GM21515 (cell line): ENCODE results near the gene ALOX12.
A peak's percentile ranks its signal among the peaks of the same experiment; 100 is the strongest.

Experiments used
- ATAC-seq: cut with Tn5 transposase; IDR thresholded peaks from one replicate; pipeline ENCODE4 v1.9.1; 2021; ENCODE audit not compliant: unreplicated experiment

The ALOX12 gene

DNA sequence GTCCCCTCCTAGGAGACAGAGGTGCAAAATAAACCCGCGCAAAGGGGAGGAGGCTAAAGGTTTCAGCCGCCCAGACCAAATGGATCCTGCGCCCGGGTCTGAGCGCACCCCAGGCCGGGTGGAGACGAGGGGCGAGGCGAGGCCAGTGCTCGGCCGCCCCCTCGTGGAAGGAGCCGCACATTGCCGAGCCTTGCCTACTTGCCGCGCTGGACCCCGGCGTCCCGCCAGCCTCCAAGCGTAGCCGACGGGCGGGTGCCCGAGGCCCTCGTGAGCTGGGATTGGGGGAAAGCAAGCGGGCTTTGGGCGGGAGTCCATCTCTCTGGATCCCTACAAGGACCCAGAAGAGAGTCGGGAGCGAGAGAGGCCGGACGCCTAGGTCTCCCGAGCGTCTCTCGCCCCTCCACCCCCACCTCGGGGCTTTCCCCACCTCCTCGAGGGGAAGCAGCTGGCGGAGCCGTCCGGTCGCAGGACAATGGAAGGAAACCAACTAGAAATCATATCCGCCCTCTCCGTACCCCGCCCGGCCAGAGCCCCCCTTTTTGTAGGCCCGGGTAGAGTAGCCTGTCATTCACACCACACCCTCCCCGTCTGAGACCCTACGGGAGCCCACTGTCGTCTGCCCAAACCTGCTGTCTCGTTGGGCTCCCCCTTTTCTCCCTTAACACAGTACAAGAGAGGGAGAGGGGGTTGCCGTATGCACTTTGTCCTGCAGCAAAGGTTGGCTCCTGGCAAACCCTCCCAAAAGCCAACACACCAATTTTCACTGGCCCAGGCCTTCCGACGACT is 26.3 kb downstream of the ALOX12 start:
- peak; percentile 53 for ATAC-seq

DNA sequence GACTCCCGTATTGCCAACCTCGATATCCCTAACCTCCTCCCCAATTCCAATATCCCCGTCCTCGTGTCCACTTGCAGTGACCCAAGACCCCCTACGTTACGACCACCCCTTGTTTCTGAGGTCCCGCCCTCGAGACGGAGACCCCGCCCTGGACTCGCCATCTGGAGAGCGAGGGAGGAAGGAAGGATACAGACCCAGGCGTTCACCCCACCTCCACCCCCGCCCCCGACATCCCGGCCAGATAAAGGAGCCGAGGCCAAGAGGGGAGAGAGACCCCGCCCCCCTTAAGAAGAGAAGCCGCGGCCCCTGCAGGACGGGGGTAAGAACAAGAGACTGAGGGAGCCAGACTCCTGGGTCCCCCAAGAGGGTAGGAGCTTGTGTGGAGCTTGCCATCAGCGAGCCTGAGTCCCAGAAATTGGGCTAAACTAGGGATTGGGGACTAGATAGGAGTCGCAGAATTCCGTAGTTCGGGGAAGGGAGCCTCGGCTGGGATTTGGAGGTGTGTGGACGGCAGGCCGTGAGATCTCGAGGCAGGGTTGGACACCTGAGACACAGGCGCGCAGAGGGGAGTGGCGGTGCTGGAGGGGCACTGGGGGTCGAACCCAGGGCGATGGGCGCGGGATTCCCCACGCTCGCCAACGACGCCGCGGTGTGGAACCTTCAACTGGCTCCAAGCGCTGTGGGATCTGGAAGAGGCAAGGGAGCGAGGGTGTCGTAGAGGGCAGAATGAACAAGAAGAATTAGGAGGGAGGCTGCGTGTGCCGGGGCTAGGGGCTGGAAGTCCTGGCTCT is 27.1 kb downstream of the ALOX12 start, which contains the start of gene BCL6B:
BCL6B (plus strand) TSS at position 270 of the 791 bp plus-strand sequence. CDS start 622 bp downstream, outside the sequence.
- ATAC-seq, result no peak

DNA sequence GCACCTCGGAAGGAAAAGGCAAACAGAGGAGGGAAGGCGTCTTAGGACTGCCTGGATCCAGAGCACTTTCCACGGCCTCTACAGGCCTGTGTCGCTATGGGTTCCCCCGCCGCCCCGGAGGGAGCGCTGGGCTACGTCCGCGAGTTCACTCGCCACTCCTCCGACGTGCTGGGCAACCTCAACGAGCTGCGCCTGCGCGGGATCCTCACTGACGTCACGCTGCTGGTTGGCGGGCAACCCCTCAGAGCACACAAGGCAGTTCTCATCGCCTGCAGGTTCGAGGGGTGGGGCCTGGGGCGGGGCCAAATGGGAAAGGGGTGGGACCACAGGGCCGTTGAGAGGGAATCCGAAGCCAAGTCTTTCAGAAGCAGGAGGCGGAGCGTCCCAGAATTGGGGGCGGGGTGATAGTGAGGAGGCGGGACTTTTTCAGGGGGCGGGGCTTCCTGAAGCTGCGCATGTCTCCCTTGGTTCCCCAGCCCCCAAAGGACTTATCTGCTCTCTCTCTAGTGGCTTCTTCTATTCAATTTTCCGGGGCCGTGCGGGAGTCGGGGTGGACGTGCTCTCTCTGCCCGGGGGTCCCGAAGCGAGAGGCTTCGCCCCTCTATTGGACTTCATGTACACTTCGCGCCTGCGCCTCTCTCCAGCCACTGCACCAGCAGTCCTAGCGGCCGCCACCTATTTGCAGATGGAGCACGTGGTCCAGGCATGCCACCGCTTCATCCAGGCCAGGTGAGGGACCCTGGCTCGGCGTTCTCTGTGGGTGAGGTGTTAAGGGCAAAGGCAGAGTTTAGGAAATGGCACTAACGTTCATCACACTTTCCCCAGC is 27.9 kb downstream of the ALOX12 start:
- ATAC-seq, result no peak

DNA sequence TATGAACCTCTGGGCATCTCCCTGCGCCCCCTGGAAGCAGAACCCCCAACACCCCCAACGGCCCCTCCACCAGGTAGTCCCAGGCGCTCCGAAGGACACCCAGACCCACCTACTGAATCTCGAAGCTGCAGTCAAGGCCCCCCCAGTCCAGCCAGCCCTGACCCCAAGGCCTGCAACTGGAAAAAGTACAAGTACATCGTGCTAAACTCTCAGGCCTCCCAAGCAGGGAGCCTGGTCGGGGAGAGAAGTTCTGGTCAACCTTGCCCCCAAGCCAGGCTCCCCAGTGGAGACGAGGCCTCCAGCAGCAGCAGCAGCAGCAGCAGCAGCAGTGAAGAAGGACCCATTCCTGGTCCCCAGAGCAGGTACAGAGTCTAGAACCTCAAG is 28.5 kb downstream of the ALOX12 start:
- ATAC-seq, result no peak

DNA sequence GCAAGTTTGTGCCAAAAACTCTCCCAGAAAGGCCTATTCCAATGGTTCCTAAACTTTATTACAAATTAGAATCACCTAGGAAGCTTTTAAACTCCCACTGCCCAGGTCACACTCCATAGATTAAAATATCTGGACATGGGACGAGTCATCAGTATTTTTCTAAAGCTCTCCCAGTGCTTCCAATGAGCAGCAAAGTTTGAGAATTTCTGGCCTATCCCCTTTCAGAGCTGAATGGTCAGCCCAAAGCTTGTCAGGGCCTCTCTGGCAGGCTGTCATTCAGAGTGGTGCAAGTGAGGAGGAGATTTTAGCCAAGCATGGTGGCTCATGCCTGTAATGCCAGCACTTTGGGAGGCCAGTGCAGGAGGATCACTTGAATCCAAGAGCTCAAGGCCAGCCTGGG is 29.4 kb downstream of the ALOX12 start:
- ATAC-seq, result no peak

DNA sequence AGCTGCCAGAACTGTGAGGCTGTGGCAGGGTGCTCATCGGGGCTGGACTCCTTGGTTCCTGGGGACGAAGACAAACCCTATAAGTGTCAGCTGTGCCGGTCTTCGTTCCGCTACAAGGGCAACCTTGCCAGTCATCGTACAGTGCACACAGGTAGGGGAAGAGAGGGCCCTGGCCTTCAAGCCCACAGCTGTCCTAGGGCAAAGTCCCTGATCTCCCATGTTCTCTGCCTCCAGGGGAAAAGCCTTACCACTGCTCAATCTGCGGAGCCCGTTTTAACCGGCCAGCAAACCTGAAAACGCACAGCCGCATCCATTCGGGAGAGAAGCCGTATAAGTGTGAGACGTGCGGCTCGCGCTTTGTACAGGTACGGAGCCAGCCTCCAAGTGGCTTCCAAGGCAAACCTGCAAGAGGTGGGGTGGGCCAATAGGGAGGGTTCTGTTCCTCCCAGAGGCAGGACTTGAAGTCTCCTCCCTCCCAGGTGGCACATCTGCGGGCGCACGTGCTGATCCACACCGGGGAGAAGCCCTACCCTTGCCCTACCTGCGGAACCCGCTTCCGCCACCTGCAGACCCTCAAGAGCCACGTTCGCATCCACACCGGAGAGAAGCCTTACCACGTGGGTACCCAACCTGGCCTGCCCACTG is 30.7 kb downstream of the ALOX12 start:
- ATAC-seq, result no peak

DNA sequence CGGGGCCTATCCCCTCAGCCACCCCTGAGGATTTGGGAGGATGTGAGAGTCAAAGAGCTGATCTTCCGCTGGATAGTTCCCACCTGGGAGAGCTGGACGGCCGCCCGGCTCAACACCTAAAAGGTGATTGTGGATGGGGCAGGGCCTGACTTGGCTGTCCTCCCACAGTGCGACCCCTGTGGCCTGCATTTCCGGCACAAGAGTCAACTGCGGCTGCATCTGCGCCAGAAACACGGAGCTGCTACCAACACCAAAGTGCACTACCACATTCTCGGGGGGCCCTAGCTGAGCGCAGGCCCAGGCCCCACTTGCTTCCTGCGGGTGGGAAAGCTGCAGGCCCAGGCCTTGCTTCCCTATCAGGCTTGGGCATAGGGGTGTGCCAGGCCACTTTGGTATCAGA is 31.5 kb downstream of the ALOX12 start:
- ATAC-seq, result no peak

DNA sequence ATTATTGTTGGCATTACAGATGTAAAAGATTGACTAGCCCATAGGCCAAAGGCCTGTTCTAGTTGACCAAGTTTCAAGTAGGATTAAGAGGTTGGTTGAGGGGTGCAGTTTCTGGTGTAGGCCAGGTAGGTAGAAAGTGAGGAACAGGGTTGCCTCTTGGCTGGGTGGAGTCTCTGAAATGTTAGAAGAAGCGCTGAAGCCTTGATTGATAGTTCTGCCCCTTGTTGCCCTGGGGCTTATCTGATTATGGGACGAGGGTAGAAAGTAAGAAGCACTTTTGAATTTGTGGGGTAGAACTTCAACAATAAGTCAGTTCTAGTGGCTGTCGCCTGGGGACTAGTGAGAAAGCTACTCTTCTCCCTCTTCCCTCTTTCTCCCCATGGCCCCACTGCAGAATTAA is 33.2 kb downstream of the ALOX12 start:
- no peak for ATAC-seq

DNA sequence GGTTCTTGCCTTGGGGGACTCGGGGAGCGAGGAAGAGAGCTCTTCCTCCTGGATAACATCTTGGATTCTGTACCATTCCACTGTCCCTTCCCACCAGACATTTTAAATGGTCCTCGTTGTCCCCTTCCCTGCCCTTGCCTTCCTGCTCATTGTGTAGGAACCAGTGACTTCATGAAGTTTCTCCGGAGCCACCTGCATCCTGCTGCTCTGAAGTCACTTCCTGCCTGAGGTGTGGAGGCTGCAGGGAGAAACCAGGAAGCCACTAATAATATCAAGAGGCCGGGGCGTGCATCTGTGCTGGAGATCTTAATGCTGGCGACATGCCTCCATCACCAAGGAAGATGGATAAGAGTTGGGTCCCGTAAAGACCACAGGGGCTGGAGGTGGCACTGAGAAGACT is 33.8 kb downstream of the ALOX12 start:
- no peak for ATAC-seq

DNA sequence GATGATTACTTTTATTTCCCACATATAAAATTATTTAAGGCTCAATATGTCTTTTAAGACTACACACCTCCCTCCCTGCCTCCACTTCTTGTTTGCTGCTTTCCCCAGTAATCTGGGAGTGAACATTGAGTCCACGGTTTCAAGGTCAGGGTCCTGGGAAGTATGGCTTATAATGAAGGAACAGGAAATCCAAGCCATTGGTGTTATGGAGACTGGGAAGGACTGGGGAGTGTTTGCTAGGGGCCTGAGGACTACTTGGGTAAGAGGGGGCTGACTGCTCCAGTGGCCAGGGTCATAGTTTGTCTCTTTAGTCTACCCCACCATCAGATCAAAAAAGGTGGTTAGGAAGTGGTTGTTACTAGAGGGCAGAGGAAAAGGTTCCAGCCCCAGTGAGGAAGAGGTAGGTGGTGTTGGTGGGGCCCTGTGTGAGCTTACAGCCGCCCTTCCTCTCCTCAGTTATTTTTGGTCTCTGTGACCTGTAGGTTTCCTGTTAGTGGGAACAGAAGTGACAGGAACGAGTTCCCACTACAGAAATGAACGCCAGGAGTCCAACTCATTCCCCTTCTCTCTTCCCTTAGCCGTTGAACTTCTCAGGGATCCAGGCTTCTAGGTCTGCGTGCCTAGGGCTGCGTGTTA is 39.2 kb downstream of the ALOX12 start:
- peak; percentile 8 for ATAC-seq

DNA sequence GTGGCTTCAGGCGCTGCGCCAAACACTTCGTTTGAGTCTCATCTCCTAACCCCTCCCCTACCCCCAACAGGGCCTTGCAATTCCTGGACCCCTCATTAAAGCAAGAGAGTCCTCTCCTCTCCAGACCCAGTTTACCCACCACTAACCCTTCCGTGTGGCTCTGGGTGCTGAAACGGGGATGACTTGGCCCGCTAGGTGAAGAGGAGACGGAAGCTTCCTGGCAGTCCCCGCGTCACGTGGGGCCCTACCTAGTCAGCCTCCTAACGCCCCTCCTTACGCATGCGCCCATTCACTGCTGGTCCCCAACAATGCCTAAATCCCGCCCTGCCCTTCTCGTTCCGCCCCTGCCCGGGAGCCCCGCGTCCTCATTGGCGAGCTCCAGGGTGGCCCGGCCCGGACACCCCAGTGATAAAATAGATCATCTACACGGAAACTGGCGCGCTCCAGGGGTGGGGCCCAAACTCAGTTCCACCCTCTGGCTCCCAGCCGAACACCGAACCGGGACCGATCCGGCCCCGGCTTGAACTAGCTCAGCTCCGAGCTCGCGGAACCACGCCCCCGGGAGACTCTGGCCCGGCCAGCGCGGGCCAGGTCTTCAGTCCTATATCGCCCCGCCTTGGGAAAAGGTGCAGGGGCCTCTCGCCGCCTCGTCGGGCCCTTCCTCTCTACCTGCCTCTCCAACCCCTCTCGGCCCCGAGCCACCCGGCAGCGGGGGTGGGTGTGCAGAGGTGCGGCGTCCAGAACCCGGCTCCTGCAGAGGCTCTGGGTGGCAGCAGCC is 39.9 kb downstream of the ALOX12 start, which contains the start of gene SLC16A13:
SLC16A13 (plus strand) TSS at position 425 of the 778 bp plus-strand sequence. CDS start 368 bp downstream, outside the sequence.
- ATAC-seq, result peak; percentile 83

DNA sequence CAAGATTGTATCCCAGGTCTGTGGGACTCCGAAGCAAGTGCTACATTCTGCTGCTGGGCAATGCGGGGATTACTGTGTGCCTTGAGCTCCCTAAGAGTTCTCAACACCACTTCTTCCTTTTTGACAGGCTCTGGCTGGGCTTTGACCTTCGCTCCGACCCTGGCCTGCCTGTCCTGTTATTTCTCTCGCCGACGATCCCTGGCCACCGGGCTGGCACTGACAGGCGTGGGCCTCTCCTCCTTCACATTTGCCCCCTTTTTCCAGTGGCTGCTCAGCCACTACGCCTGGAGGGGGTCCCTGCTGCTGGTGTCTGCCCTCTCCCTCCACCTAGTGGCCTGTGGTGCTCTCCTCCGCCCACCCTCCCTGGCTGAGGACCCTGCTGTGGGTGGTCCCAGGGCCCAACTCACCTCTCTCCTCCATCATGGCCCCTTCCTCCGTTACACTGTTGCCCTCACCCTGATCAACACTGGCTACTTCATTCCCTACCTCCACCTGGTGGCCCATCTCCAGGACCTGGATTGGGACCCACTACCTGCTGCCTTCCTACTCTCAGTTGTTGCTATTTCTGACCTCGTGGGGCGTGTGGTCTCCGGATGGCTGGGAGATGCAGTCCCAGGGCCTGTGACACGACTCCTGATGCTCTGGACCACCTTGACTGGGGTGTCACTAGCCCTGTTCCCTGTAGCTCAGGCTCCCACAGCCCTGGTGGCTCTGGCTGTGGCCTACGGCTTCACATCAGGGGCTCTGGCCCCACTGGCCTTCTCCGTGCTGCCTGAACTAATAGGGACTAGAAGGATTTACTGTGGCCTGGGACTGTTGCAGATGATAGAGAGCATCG is 42.4 kb downstream of the ALOX12 start:
- ATAC-seq, result no peak

DNA sequence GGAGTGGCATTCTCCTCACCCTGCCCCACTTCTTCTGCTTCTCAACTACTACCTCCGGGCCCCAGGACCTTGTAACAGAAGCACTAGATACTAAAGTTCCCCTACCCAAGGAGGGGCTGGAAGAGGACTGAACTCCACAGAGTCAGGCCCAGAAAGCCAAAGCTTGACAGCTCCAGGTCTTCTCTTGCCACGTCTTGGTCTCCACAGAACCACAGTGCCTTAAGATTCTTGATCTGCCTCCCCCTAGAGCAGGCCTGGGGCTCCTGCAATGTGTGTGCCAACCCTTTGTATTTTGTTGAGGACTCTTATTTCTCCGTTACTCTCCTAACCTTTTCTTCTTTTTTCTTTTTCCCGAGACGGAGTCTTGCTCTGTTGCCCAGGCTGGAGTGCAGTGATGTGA is 44.0 kb downstream of the ALOX12 start:
- ATAC-seq, result no peak

DNA sequence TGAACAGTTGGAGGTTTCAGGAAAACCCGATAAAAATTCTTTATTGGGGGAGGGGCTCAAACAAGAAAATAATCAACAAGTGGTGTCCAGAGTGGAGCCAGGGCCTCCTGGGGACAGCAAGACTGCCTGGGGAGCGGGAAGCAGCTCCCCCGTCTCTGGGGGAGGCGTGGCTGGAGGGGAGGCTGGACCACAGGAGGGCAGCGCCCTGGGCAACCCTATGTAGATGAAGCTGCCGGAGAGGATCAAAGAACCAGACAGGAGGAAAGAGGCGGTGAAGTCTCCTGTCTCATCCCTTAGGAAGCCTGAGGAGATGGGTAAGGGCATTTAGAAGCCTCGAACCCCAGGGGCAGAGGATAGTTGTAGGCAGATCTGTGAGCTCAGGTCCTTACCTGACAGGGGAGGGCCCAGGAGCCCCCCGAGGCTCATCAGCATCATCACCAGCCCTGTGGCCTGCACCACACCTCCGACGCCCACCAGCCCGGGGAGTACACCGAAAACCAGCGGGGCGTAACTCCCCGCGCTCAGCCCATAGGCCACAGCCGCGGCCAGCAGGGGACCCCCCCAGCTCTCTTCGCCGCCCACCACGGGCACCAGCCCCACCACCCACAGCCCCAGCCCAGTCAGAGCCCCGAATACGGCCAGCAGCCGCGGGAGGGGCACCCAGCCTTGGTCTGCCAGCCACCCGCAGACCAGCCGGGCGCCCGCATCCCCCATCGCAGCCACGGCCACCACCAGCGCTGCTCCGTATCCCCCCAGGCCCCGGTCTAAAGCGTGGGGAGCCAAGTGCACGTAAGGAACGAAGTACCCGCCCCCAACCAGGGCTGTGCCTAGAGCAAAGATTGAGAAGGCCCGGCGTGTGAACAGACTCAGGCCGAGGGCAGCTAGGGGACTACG is 46.0 kb downstream of the ALOX12 start:
- no peak for ATAC-seq

DNA sequence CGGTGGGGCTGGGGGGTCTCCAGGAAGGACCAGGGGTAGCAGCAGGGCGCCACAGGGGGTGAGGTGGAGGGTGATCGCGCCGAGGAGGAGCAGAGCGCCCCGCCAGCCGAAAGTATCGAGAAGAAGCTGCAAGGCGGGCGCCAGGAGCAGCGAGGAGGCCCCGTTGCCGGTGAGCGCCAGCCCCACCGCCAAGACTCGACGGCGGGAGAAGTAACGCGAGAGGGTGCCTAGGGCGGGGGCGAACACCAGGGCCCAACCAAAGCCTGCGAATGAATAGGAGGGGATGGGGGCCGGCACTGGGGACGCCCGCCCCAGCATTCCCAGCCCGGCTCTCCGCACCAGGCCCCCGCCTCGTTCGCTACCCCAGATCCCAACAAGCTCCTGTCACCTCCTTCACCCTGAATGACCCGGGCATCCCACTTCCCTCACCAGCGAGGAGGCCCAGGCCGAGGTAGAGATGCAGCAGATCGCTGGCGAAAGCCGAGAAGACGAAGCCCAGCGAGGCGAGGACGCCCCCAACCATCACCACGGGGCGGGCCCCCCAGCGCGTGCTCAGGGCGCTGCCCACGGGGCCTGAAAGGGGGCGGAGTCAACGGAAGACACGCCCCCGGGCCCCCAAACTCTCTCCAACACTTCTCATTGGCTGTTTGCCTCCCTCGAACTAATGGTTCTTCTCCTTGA is 46.8 kb downstream of the ALOX12 start:
- no peak for ATAC-seq

DNA sequence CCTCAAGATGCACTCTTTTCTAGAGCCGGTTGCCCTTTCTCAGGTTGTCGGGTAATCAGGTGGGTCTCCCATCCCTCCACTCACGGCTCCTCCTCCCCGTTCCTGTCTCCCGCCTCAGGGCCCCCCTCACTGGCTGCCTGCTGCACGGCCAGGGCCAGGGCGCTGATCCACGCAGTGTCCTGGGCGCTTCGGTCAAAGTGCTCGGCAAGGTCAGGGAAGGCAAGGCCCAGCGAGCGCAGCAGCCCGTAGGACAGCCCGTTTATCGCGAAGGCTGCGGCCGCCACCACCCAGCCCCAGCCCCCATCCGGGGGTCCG is 47.3 kb downstream of the ALOX12 start:
- no peak for ATAC-seq

DNA sequence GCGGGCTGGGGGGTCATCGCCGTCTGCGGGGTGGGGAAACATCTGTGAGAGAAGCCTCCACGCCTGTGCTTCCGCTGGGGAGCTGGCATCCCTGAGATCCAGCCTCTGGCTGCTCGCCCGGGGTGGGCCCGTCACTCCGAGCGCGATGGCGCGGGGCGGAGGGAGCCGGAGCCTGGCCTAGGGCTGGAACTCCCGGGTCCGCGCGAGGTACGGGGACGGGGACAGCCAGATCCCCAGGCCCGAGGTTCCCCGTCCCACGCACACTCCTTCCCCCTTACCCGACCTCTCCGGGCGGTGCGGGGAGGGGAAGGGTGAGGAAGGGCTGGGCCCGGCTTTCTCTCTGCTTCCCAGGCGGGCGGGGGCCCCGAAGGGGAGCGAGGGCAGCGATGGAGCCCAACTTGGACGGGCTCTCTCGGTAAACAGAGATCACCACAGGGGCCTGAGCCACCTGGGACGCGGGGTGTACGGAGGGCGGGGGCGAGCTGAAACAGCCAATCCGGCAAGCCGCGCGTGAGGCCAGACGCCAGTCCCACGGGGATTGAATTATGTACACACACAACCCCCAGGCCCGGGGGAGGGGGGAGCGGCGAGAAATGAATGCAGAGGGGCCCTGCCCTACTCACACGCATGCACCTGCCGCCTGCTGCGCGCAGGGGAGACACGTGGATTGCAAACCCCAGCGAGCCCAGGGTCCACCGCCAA is 47.8 kb downstream of the ALOX12 start, which contains the start of gene SLC16A11:
SLC16A11 (minus strand) TSS at position 596 of the 702 bp plus-strand sequence; CDS start at position 17, 579 bp downstream.
- ATAC-seq, result no peak
